SK-N-SH (cell line): ENCODE data around the gene SWAP70. TPM values are rescaled to one million over a fixed set of nuclear protein-coding genes. Genes with fewer than 3 reads are reported as not detected.

Source experiments
- CTCF ChIA-PET: fragments of 300-600, 350-600 bp; formaldehyde crosslinking; extraction: SDS; loops from one replicate; lab custom pipeline; 2021; lab: Yijun Ruan, JAX
- POLR2A ChIA-PET: fragments of 350-600 bp; sonication (Branson Sonifier 250); formaldehyde crosslinking; extraction: SDS; loops from one replicate; lab custom pipeline; 2020; ENCODE audit warnings: antibody characterized with exemption, inconsistent platforms; lab: Yijun Ruan, JAX
- DNase-seq: peaks from one replicate; pipeline ENCODE4 v3.0.0; 2012
- H2AFZ ChIP-seq: fragments of 200-600 bp; sonication (generic); 2 replicates; pipeline ENCODE4 v1.8.1; 2016; ENCODE audit warnings: antibody characterized with exemption, mild to moderate bottlenecking, low read depth
- H3F3A ChIP-seq: fragments of 200-600 bp; sonication (generic); replicated peaks from 2 replicates; pipeline ENCODE3; 2016; ENCODE audit warnings: antibody characterized with exemption, mild to moderate bottlenecking; ENCODE audit not compliant: insufficient read depth
- H3K27ac ChIP-seq, 2 experiments: fragments of 200-500 bp in 1 of 2; fragments of 200-600 bp in 1 of 2; sonication (Bioruptor generic) in 1 of 2; sonication (generic), shearing (Covaris generic) in 1 of 2; 2 replicates each; pipeline versions ENCODE4 v1.5.1 to v1.6.1; 2014 to 2016; ENCODE audit warnings: low read depth in 2 of 2, inconsistent platforms in 1 of 2, low read length in 1 of 2, mild to moderate bottlenecking in 1 of 2, mixed read lengths in 1 of 2
- H3K27me3 ChIP-seq: fragments of 200-600 bp; sonication (generic), shearing (Covaris generic); 2 replicates; pipeline ENCODE4 v1.6.1; 2016; ENCODE audit warnings: mixed run types; ENCODE audit not compliant: insufficient read depth
- H3K36me3 ChIP-seq, 2 experiments: fragments of 200-500 bp in 1 of 2; fragments of 200-600 bp in 1 of 2; sonication (Bioruptor generic) in 1 of 2; sonication (generic) in 1 of 2; replicated peaks in 1 of 2; 2 replicates each; pipeline versions ENCODE3 to v1.5.1; 2014 to 2016; ENCODE audit warnings: low read length in 1 of 2, mild to moderate bottlenecking in 1 of 2; ENCODE audit not compliant: insufficient read depth in 2 of 2, control insufficient read depth in 1 of 2
- H3K4me1 ChIP-seq, 2 experiments: fragments of 200-500 bp in 1 of 2; fragments of 200-600 bp in 1 of 2; sonication (Bioruptor generic) in 1 of 2; sonication (generic), shearing (Covaris generic) in 1 of 2; 2 replicates each; pipeline versions ENCODE4 v1.5.1 to v1.6.1; 2014 to 2016; ENCODE audit warnings: low read depth in 1 of 2, low read length in 1 of 2, mixed run types in 1 of 2; ENCODE audit not compliant: insufficient read depth in 2 of 2, control insufficient read depth in 1 of 2
- H3K4me2 ChIP-seq: fragments of 200-600 bp; sonication (generic), shearing (Covaris generic); 2 replicates; pipeline ENCODE4 v1.6.1; 2017; ENCODE audit warnings: mixed run types
- H3K4me3 ChIP-seq, 2 experiments: fragments of 200-500 bp in 1 of 2; fragments of 200-600 bp in 1 of 2; sonication (Bioruptor generic) in 1 of 2; sonication (generic), shearing (Covaris generic) in 1 of 2; 2 replicates each; pipeline versions ENCODE4 v1.5.1 to v1.8.1; 2014 to 2016; ENCODE audit warnings: low read depth in 2 of 2, inconsistent platforms in 1 of 2, low read length in 1 of 2, mild to moderate bottlenecking in 1 of 2, mixed read lengths in 1 of 2, moderate library complexity in 1 of 2
- H3K79me2 ChIP-seq: fragments of 200-600 bp; sonication (generic); 2 replicates; pipeline ENCODE4 v1.8.1; 2017; ENCODE audit warnings: mild to moderate bottlenecking; ENCODE audit not compliant: insufficient read depth
- H3K9ac ChIP-seq: fragments of 200-600 bp; sonication (generic); 2 replicates; pipeline ENCODE4 v1.6.1; 2017; ENCODE audit warnings: mixed run types
- H3K9me2 ChIP-seq: fragments of 200-600 bp; sonication (generic); 2 replicates; pipeline ENCODE4 v1.6.1; 2017; ENCODE audit warnings: mixed run types
- H3K9me3 ChIP-seq: fragments of 200-600 bp; sonication (generic); 2 replicates; pipeline ENCODE4 v1.6.1; 2017; ENCODE audit warnings: mixed run types, mild to moderate bottlenecking, moderate library complexity
- H4K20me1 ChIP-seq: fragments of 200-600 bp; sonication (generic); 2 replicates; pipeline ENCODE4 v1.6.1; 2017; ENCODE audit warnings: mild to moderate bottlenecking, mixed run types; ENCODE audit not compliant: insufficient read depth
- CHD2 ChIP-seq: fragments of 150-350 bp; IDR thresholded peaks from 2 replicates; pipeline ENCODE4 v1.6.1; 2018; ENCODE audit warnings: low read length; ENCODE audit not compliant: partially characterized antibody
- ELF1 ChIP-seq: IDR thresholded peaks from 2 replicates; pipeline ENCODE4 v1.4.0; 2012
- EP300 ChIP-seq, 2 experiments: IDR thresholded peaks; 2 replicates each; pipeline versions ENCODE4 v1.4.0 to v1.6.1; 2012; ENCODE audit warnings: borderline replicate concordance in 1 of 2, low read depth in 1 of 2, low read length in 1 of 2
- GATA2 ChIP-seq: sonication (generic); formaldehyde crosslinking; IDR thresholded peaks from 2 replicates; pipeline ENCODE4 v1.5.0; 2020; ENCODE audit warnings: mild to moderate bottlenecking, missing genetic modification reagents
- MEF2A ChIP-seq: IDR thresholded peaks from 2 replicates; pipeline ENCODE4 v1.4.0; 2012; ENCODE audit warnings: low read depth, borderline replicate concordance
- NFIC ChIP-seq: IDR thresholded peaks from 2 replicates; pipeline ENCODE4 v1.4.0; 2012; ENCODE audit warnings: borderline replicate concordance
- NRF1 ChIP-seq: IDR thresholded peaks from 2 replicates; pipeline ENCODE4 v1.6.1; 2012; ENCODE audit warnings: low read depth, mild to moderate bottlenecking, low read length
- POLR2AphosphoS5 ChIP-seq: IDR thresholded peaks from 2 replicates; pipeline ENCODE4 v1.6.1; 2012; ENCODE audit warnings: low read depth, low read length
- RCOR1 ChIP-seq: fragments of 150-350 bp; IDR thresholded peaks from 2 replicates; pipeline ENCODE4 v1.6.1; 2017; ENCODE audit warnings: antibody characterized with exemption, low read length
- REST ChIP-seq: IDR thresholded peaks from 2 replicates; pipeline ENCODE4 v1.6.1; 2012; ENCODE audit warnings: mild to moderate bottlenecking, low read depth, low read length, moderate library complexity
- RFX5 ChIP-seq: IDR thresholded peaks from 2 replicates; pipeline ENCODE4 v1.6.1; 2012; ENCODE audit warnings: mild to moderate bottlenecking, improper control_type of control experiment, low read length
- SMC3 ChIP-seq: IDR thresholded peaks from 2 replicates; pipeline ENCODE4 v1.6.1; 2012; ENCODE audit warnings: low read depth, low read length, improper control_type of control experiment
- TAF1 ChIP-seq: IDR thresholded peaks from 2 replicates; pipeline ENCODE4 v1.6.1; 2012; ENCODE audit warnings: low read depth, mild to moderate bottlenecking, low read length, moderate library complexity, borderline replicate concordance
- TCF12 ChIP-seq: IDR thresholded peaks from 2 replicates; pipeline ENCODE4 v1.4.0; 2012
- TEAD4 ChIP-seq: IDR thresholded peaks from 2 replicates; pipeline ENCODE4 v1.4.0; 2012; ENCODE audit warnings: mild to moderate bottlenecking, borderline replicate concordance; ENCODE audit not compliant: insufficient read depth
- YY1 ChIP-seq: IDR thresholded peaks from 2 replicates; pipeline ENCODE4 v1.4.0; 2012; ENCODE audit warnings: low read depth, mild to moderate bottlenecking
- WGBS: methylation state at CpG from one replicate; pipeline ENCODE4 v1.1.6; 2017; ENCODE audit warnings: low lambda C conversion rate; 5-methylcytosine and 5-hydroxymethylcytosine counted together
- polyA plus RNA-seq, 3 experiments: library from polyadenylated mRNA; depleted of rRNA; stranded (reverse); fragments of >200 nt; gene quantifications; 2 replicates each; pipeline ENCODE4 v1.2.3, GENCODE V29; 2012
- TF ChIP-seq, protein P1 (sequence below): IDR thresholded peaks from 2 replicates; pipeline ENCODE4 v1.4.0; 2012; ENCODE audit warnings: low read depth, borderline replicate concordance
- TF ChIP-seq, protein P2 (sequence below): IDR thresholded peaks from 2 replicates; pipeline ENCODE4 v1.4.0; 2012; ENCODE audit warnings: low read depth, borderline replicate concordance
- TF ChIP-seq, protein P3 (sequence below): fragments of 150-350 bp; IDR thresholded peaks from 2 replicates; pipeline ENCODE4 v1.6.1; 2017; ENCODE audit warnings: antibody characterized with exemption, low read length, low read depth, borderline replicate concordance
- TF ChIP-seq, protein P4 (sequence below): fragments of 200-600 bp; sonication (generic); IDR thresholded peaks from 2 replicates; pipeline ENCODE4 v1.6.1; 2017; ENCODE audit warnings: antibody characterized with exemption, mild to moderate bottlenecking, moderate library complexity

SWAP70 gene
- polyA plus RNA-seq, 1 of the 3 experiments (the other 2 are of a cell fraction): 10.6 TPM

GRCh38 chr11:9783986-9784385, 120.1 kb downstream of the SWAP70 start:
- DNase-seq: no peak
- no peak overlapping the region for H3K4me2 ChIP-seq
- H3K27me3 ChIP-seq: no peaks in the 10 kb centered on the region
- H3F3A ChIP-seq: peaks cover 6% of the 10 kb centered on the region
- H3K9me3 ChIP-seq: no peaks in the 10 kb centered on the region
- H3K4me1 ChIP-seq: peaks cover 7 to 15% of the 10 kb centered on the region in 2 experiments; a peak in 2 of 4 replicates
- H3K36me3 ChIP-seq: peaks cover 39 to 52% of the 10 kb centered on the region in 2 experiments
- H3K79me2 ChIP-seq: no peaks in the 10 kb centered on the region
- H3K4me3 ChIP-seq: no peak overlapping the region
- WGBS: 98% methylated on average over 2 of the region's 2 CpGs
- H2AFZ ChIP-seq: no peak overlapping the region
- ChIA-PET CTCF (no interaction called here), POLR2A (no interaction called here)
- H3K9ac ChIP-seq: no peak overlapping the region
- peak overlapping the region in 1 of 2 experiments; percentile 68; a peak in 2 of 4 replicates for H3K27ac ChIP-seq
- TF ChIP-seq ELF1: no peak
- no peak for TF ChIP-seq REST
- no peak for TF ChIP-seq NRF1
- TF ChIP-seq NFIC: no peak
- TF ChIP-seq EP300 (IDR thresholded peaks at IDR 0.05; ENCODE audit: borderline replicate concordance in 1 of 2, low read depth in 1 of 2, low read length in 1 of 2): no peak
- no peak for TF ChIP-seq CHD2
- TF ChIP-seq, protein P1, sequence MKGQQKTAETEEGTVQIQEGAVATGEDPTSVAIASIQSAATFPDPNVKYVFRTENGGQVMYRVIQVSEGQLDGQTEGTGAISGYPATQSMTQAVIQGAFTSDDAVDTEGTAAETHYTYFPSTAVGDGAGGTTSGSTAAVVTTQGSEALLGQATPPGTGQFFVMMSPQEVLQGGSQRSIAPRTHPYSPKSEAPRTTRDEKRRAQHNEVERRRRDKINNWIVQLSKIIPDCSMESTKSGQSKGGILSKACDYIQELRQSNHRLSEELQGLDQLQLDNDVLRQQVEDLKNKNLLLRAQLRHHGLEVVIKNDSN: no peak
- TF ChIP-seq TEAD4: no peak
- TF ChIP-seq SMC3: no peak
- TF ChIP-seq, protein P2, sequence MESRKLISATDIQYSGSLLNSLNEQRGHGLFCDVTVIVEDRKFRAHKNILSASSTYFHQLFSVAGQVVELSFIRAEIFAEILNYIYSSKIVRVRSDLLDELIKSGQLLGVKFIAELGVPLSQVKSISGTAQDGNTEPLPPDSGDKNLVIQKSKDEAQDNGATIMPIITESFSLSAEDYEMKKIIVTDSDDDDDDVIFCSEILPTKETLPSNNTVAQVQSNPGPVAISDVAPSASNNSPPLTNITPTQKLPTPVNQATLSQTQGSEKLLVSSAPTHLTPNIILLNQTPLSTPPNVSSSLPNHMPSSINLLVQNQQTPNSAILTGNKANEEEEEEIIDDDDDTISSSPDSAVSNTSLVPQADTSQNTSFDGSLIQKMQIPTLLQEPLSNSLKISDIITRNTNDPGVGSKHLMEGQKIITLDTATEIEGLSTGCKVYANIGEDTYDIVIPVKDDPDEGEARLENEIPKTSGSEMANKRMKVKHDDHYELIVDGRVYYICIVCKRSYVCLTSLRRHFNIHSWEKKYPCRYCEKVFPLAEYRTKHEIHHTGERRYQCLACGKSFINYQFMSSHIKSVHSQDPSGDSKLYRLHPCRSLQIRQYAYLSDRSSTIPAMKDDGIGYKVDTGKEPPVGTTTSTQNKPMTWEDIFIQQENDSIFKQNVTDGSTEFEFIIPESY: no peak
- TF ChIP-seq, protein P3, sequence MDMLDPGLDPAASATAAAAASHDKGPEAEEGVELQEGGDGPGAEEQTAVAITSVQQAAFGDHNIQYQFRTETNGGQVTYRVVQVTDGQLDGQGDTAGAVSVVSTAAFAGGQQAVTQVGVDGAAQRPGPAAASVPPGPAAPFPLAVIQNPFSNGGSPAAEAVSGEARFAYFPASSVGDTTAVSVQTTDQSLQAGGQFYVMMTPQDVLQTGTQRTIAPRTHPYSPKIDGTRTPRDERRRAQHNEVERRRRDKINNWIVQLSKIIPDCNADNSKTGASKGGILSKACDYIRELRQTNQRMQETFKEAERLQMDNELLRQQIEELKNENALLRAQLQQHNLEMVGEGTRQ: no peak
- no peak for TF ChIP-seq MEF2A
- no peak for TF ChIP-seq RFX5
- TF ChIP-seq YY1: no peak
- no peak for TF ChIP-seq TCF12
- no peak for TF ChIP-seq POLR2AphosphoS5
- TF ChIP-seq RCOR1: no peak
- no peak for TF ChIP-seq TAF1
- TF ChIP-seq, protein P4, sequence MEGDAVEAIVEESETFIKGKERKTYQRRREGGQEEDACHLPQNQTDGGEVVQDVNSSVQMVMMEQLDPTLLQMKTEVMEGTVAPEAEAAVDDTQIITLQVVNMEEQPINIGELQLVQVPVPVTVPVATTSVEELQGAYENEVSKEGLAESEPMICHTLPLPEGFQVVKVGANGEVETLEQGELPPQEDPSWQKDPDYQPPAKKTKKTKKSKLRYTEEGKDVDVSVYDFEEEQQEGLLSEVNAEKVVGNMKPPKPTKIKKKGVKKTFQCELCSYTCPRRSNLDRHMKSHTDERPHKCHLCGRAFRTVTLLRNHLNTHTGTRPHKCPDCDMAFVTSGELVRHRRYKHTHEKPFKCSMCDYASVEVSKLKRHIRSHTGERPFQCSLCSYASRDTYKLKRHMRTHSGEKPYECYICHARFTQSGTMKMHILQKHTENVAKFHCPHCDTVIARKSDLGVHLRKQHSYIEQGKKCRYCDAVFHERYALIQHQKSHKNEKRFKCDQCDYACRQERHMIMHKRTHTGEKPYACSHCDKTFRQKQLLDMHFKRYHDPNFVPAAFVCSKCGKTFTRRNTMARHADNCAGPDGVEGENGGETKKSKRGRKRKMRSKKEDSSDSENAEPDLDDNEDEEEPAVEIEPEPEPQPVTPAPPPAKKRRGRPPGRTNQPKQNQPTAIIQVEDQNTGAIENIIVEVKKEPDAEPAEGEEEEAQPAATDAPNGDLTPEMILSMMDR: no peak
- no peak for TF ChIP-seq GATA2 (CRISPR knock-in tag)
- no peaks in the 10 kb centered on the region for H3K9me2 ChIP-seq
- no peaks in the 10 kb centered on the region for H4K20me1 ChIP-seq
